HG03565 (cell line): ENCODE measurements around the gene EMCN.
"Not testable (repeated sequence)": the region's sequence is repeated elsewhere in the genome, so short reads cannot be mapped to it uniquely, and the experiment has no call there.

Experiments
- ATAC-seq: cut with Tn5 transposase; IDR thresholded peaks from one replicate; pipeline ENCODE4 v1.9.1; 2021; ENCODE audit warnings: mild to moderate bottlenecking, moderate library complexity; ENCODE audit not compliant: unreplicated experiment

Gene EMCN

DNA sequence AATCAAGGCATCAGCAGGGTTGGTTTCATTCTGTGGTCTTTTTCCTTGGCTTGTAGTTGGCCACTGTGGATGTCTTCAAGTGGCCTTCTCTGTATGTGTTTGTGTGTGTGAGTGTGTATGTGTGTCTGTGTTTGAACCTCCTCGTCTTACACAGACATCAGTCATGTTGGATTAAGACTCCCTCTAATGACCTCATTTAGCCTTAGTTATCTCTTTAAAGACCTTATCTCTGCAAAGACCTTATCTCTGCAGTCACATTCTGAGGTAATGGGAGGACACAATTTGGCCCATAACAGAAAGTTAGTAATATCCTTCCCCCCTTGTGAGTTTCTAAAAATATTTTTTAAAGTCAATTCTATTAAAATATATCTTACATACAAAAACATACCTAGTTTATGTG is 126.7 kb downstream of the EMCN start:
- ATAC-seq, result no peak

DNA sequence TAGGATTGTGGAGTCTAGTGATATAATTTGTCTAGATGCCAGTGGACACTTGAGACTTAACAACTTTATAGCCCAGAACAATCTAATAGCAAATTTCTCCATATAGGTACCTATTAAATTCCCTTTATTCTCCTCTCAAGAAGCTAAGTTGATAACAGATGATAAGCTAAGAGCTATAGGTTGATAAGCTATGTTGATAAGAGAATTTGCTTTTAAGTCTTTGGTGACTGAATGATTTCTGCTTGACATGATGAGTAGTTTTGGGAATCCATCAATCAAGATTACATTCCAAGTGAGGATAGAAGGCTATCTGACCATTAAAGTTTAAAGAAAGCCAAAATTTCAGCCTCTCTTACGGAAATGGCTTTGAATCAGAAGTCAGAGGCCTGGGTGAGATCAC is 131.6 kb downstream of the EMCN start:
- no peak for ATAC-seq

DNA sequence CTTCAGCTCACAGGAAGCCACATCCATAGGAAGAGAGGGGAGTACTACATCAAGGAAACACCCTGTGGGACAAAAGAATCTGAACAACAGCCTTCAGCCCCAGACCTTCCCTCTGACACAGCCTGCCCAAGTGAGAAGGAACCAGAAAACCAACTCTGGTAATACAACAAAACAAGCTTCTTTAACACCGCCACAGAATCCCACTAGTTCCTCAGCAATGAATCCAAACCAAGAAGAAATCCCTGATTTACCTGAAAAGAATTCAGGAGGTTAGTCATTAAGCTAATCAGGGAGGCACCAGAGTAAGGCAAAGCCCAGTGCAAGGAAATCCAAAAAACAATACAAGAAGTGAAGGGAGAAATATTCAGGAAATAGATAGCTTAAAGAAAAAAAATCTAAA is 137.4 kb downstream of the EMCN start:
- not testable (repeated sequence) for ATAC-seq

DNA sequence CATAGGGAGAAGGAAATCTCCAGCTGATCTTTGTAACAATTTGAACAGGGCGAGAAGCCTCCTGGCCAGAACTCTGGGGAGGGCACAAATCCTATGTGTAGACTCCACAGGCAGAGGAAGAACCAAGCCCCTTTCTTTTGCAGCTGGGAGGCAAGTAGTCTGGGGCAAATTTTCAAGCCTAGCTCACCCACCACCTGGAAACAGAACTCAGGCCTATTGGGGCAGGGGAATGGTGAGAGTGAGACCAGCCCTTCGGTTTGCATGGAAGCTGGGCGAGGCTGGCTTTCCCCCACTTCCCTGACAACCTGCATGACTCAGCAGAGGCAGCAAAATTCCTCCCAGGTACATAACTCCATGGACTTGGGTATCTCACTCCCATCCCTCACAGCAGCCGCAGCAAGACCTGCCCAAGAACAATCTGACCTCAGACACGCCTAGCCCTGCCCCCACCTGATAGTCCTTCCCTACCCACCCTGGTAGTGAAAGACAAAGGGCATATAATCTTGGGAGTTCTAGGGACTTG is 138.2 kb downstream of the EMCN start:
- ATAC-seq, result no peak

DNA sequence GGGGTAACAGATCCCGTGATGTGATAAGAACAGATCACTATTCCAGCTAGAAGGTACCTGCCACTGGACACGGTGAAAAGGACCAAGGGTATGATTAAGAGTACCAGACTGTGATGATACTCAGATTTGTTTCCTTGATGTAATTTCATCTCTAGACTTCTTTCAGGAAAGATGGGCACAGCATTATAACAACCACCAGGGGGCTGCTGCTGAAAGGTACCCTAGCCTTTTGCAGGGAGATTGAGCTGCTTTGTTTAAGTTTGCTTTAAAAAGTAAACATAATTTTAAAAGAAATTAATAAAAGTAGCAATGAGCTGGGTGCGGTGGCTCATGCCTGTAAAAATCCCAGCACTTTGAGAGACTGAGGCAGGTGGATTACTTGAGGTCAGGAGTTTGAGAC is 145.4 kb downstream of the EMCN start:
- ATAC-seq, result no peak

DNA sequence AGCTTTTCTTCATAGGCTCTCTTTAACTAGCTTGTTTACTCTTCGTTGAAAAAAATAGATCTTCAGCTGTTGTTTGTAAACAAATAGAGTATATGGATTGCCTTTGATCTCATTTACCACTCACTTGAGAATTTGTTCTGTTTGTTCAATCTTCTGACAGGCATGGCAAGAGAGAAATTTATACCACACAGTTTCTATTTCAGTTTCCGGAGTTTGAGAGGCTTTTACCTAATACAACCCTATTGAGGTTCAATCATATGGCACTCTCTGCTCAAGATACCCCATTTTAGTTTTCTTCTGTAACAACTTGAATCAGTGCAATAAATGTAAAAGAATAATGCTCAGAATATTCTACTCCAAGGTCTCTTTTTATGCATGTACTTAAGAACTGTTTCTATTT is 148.0 kb downstream of the EMCN start:
- no peak for ATAC-seq

DNA sequence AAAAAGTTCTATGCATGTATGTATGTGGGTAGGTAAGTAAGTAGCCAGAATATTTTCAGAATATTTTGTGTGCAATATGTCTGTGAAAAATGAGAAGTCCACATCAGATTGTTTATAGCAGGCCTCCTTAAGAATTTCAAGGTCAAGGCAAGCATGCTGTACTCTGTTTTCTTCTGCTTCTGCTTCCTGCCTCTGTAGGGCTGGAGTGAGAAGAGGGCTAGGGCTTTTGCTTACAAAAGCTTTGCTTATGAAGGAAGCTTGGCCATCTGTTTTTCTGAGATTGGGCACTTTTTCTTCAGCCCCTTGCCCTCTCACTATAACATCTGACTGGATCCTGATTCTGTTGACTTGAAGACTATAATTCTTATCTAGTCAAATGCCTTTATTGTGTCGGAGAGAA is 150.4 kb downstream of the EMCN start:
- ATAC-seq, result no peak

DNA sequence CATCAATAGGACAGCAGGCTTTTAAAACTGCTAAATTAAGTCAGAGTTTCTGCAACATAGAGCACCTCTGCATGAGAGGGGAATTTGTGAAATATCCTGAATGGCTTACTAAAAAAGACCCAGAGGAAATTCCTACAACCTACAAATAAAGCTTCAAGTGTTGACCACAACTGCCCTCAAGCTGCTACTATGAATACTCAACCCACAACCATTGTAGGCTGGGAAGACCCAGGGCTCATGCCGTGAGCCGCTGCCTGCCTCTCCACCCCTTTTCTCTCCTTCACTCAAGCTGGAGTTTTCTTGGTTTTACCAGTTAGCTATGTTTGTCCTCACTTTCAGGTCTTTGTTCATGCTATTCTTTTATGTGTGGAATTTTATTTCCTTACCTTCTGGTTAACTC is 151.6 kb downstream of the EMCN start:
- no peak for ATAC-seq

DNA sequence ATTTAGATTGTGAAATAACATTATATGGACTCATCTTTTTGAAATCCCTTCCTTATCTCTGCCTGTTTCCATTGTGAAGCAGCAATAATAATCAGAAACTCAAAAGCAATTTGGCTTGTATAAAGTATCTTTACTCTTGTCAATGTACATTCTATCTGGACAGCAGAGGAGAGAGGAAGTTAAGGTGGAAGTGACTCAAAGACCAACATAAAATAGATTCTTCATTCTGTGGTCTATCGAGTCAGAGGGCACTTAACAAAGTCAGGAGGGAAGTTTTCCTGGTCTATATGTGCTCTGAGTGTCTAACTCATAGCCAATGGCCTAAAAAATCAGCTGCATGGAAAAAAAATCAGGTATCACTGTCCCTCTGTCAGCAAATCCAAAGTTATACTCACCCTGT is 155.5 kb downstream of the EMCN start:
- ATAC-seq, result no peak

DNA sequence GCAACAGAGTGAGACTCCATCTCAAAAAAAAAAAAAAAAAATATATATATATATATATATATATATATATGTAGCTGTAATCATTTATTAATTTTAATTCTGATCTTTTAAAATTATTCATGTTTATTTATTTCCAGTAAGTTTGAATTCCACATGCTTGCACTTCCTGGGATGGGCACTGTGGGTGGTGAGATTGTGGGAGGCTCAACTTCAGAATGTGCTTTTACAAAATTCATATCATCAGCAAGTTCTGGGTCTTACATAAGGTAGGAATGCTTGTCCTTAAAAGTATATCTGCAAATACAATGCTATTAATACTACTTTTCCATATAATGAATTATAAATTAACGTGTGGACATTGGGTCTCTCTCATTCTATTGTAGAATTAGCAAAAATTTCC is 156.5 kb downstream of the EMCN start:
- no peak for ATAC-seq

DNA sequence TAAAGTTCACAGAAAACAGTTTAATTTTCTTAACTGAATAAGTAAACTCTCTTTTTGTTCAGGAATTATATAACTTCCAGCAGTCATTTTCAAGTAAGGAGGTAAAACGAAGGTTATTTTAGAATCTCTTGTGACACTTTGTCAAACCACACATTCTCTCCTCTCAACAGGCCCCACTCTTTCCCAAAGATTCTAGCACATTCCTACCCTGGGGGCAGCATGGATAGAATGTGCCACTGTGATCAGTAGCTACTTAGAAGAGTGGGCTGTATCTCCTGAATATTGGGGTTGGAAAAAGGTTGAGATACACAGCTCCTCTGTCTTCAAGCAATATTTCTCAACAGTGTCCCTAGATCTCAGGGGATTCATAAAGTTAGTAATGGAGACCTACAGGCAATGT is 157.6 kb downstream of the EMCN start:
- ATAC-seq, result no peak

DNA sequence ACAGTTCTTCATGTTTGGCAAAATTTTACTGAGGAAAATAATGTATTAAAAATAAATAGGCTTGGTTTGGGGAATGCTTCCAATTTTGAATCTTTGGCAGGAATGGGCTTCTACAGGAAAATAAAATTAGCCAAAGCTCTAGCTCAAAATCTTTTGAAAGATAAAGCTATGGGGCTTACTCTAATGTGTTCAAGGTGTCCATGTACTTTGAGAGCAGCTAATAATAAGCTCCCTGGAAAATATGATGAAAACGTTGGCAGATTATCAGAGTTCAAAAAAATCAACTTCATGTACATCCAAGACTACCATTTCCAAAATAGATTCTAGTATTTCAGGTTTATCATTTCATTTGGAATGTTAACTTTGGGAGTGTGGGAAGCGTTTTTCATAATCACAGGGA is 158.4 kb downstream of the EMCN start:
- no peak for ATAC-seq

DNA sequence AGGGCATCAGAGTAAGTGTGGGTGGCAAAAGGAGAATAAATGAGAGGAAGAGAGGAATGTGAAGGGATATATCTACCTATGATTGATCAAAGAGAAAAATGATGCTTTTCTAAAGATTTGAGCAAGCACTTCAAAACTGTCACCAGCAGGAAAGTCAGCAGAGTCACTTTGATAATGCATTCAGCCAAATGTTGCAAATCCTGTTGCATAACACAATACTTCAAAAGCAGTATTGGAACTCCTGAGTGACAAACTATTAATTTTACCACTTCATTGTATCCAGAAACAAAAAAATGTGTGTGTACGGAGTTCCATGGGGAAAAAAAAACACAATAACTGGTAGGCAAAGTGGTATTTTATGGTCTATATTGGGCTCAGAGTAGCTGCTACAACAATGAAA is 160.3 kb downstream of the EMCN start:
- no peak for ATAC-seq

DNA sequence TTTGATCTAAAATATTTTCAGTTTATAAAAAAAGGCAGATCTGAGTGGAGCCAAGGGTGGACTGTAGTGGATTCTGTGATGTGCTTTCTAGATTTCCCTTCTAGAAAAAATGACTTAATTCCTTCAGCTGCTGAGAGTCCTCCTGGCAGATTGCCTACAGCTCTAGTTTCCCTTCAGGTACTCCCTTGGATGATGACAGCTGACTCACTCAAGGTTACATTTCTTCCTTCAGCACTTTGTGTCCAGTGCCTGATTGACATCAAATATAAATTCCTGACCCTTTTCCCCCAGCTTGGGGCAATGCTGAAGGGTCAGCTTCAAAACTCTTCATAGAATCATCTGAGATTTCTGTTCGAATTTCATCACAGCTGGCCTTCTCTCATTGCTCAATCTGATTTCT is 161.7 kb downstream of the EMCN start:
- ATAC-seq, result no peak

DNA sequence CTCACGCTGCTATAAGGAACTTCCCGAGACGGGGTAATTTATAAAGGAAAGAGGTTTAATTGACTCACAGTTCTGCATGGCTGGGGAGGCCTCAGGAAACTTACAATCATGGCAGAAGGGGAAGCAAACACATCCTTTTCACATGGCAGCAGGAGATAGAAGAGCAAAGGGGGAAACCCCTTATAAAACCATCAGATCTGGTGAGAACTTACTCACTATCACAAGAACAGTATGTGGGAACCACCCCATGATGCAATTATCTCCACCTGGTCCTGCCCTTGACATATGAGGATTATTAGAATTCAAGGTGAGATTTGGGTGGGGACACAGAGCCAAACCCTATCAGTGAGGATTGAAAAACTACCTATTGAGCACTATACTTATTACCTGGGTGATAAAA is 165.5 kb downstream of the EMCN start:
- ATAC-seq, result not testable (repeated sequence)

DNA sequence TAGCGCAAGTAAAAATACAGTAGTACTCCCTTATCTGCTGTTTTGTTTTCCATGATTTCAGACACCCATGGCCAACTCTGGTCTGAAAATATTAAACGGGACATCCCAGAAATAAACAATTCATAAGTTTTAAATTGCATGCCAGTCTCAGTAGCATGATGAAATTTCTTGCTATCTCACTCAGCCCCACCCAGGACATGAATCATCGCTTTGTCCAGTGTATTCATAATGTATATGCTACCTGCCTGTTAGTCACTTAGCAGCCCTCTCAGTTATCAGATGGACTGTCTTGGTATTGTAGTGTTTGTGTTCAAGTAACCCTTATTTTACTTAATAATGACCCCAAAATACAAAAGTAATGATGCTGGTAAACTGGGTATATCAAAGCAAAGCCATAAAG is 169.3 kb downstream of the EMCN start:
- no peak for ATAC-seq

DNA sequence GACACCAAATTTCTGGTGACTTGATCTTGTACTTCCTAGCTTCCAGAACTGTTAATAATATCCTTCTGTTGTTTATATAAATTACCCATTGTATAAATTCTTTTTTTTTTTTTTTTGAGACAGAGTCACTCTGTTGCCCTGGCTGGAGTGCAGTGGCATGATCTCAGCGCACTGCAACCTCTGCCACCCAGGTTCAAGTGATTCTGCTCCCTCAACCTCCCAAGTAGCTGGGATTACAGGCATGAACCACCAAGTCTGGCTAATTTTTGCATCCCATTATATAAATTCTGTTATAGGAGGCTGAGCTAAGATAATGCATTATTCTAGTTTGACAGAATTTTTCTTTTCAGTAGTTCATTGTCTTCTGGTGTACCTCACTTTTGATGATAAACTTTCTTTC is 170.6 kb downstream of the EMCN start:
- ATAC-seq, result no peak

DNA sequence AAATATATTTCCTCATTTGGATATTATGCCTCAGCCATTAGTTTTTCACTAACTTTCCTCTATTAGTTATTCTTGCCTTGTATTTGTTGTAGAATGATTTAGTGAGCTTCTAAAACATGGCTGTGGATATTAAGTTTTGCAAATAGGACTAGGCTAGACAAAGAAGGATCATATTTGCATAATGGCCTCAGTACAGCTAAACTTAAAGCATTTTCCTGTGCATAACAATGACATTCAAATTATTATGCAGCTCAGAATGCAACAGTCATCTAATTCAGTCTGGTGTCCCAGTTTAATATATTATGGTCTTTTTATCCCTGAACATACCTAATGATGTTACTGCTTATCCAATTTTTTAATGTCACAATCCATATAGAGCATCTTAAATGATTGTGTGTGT is 172.2 kb downstream of the EMCN start:
- ATAC-seq, result no peak
